Liver (tissue), 9 donors: Measurements from ENCODE around the gene GALE. TPM values are rescaled to one million over a fixed set of nuclear protein-coding genes. Genes with fewer than 3 reads are reported as not detected.
"Not testable (repeated sequence)": the region's sequence is repeated elsewhere in the genome, so short reads cannot be mapped to it uniquely, and the experiment has no call there.

Experiments
- DNase-seq: peaks from one replicate; pipeline ENCODE4 v3.0.0-alpha.2; 2017; ENCODE audit warnings: low spot score
- H3K27ac ChIP-seq, 2 donors: one replicate each; pipeline ENCODE4 v1.7.0; 2013; ENCODE audit warnings: inconsistent platforms in 2 of 2, low read length in 2 of 2, control low read depth in 1 of 2, low read depth in 1 of 2, mild to moderate bottlenecking in 1 of 2
- H3K27me3 ChIP-seq, 4 donors: one replicate each; pipeline versions ENCODE4 v1.6.1 to v1.7.0; 2013; ENCODE audit warnings: low read length in 3 of 4, inconsistent platforms in 1 of 4, mild to moderate bottlenecking in 1 of 4, moderate library complexity in 1 of 4; ENCODE audit not compliant: control insufficient read depth in 4 of 4, insufficient read depth in 4 of 4
- H3K36me3 ChIP-seq, 4 donors: one replicate each; pipeline versions ENCODE4 v1.6.1 to v1.7.0; 2013; ENCODE audit warnings: low read length in 3 of 4, mild to moderate bottlenecking in 3 of 4, low read depth in 1 of 4, moderate library complexity in 1 of 4; ENCODE audit not compliant: control insufficient read depth in 4 of 4, insufficient read depth in 3 of 4
- H3K4me1 ChIP-seq, 4 donors: one replicate each; pipeline versions ENCODE4 v1.6.1 to v1.7.0; 2013; ENCODE audit warnings: low read length in 3 of 4, mild to moderate bottlenecking in 3 of 4, moderate library complexity in 1 of 4; ENCODE audit not compliant: control insufficient read depth in 4 of 4, insufficient read depth in 4 of 4
- H3K4me3 ChIP-seq, 3 donors: one replicate each; pipeline versions ENCODE4 v1.6.1 to v1.7.0; 2013; ENCODE audit warnings: low read length in 3 of 3, control low read depth in 1 of 3, low read depth in 1 of 3, mild to moderate bottlenecking in 1 of 3
- H3K9ac ChIP-seq, 2 donors: one replicate each; pipeline ENCODE4 v1.7.0; 2013; ENCODE audit warnings: low read length in 2 of 2, mild to moderate bottlenecking in 2 of 2, moderate library complexity in 2 of 2, control low read depth in 1 of 2, low read depth in 1 of 2
- H3K9me3 ChIP-seq, 4 donors: one replicate each; pipeline versions ENCODE4 v1.6.1 to v1.7.0; 2013; ENCODE audit warnings: low read length in 3 of 4; ENCODE audit not compliant: control insufficient read depth in 4 of 4
- EGR1 ChIP-seq, 2 donors: IDR thresholded peaks; 2 replicates each; pipeline ENCODE4 v1.6.1; 2016 to 2018; ENCODE audit warnings: antibody characterized with exemption in 2 of 2, low read depth in 2 of 2
- FOXA1 ChIP-seq: IDR thresholded peaks from 2 replicates; pipeline ENCODE4 v1.6.1; 2016; ENCODE audit warnings: antibody characterized with exemption
- FOXA2 ChIP-seq: IDR thresholded peaks from 2 replicates; pipeline ENCODE4 v1.6.1; 2016; ENCODE audit warnings: antibody characterized with exemption
- GABPA ChIP-seq, 2 donors: IDR thresholded peaks in 1 of 2; conservative IDR thresholded peaks in 1 of 2; 2 replicates each; pipeline ENCODE4 v1.6.1; 2016; ENCODE audit warnings: antibody characterized with exemption in 2 of 2, mild to moderate bottlenecking in 1 of 2, moderate library complexity in 1 of 2
- HNF4A ChIP-seq, 2 donors: conservative IDR thresholded peaks; 2 replicates each; pipeline ENCODE4 v1.6.1; 2016; ENCODE audit warnings: antibody characterized with exemption in 2 of 2, mild to moderate bottlenecking in 2 of 2
- HNF4G ChIP-seq: IDR thresholded peaks from 2 replicates; pipeline ENCODE4 v1.6.1; 2016; ENCODE audit warnings: antibody characterized with exemption
- JUND ChIP-seq, 2 donors: IDR thresholded peaks; 2 replicates each; pipeline ENCODE4 v1.6.1; 2016; ENCODE audit warnings: antibody characterized with exemption in 2 of 2
- NR2F2 ChIP-seq: IDR thresholded peaks from 2 replicates; pipeline ENCODE4 v1.6.1; 2016; ENCODE audit warnings: antibody characterized with exemption
- RAD21 ChIP-seq, 2 donors: IDR thresholded peaks; 2 replicates each; pipeline ENCODE4 v1.6.1; 2016; ENCODE audit warnings: antibody characterized with exemption in 2 of 2, mild to moderate bottlenecking in 2 of 2
- RXRA ChIP-seq, 2 donors: IDR thresholded peaks; 2 replicates each; pipeline ENCODE4 v1.6.1; 2017 to 2018; ENCODE audit warnings: antibody characterized with exemption in 2 of 2, mild to moderate bottlenecking in 1 of 2
- SP1 ChIP-seq: IDR thresholded peaks from 2 replicates; pipeline ENCODE4 v1.6.1; 2018; ENCODE audit warnings: antibody characterized with exemption, mild to moderate bottlenecking
- TAF1 ChIP-seq: conservative IDR thresholded peaks from 2 replicates; pipeline ENCODE4 v1.6.1; 2016; ENCODE audit warnings: antibody characterized with exemption, mild to moderate bottlenecking
- YY1 ChIP-seq: IDR thresholded peaks from 2 replicates; pipeline ENCODE4 v1.6.1; 2016; ENCODE audit warnings: antibody characterized with exemption, mild to moderate bottlenecking
- WGBS: extraction: QIAGEN DNeasy Blood & Tissue Kit; methylation state at CpG from one replicate; pipeline ENCODE4 v1.1.7; 2013; 5-methylcytosine and 5-hydroxymethylcytosine counted together
- polyA plus RNA-seq, 2 donors: library from polyadenylated mRNA; stranded (reverse) in 1 of 2; unstranded in 1 of 2; fragments of 200-250 nt in 1 of 2; fragments of >200 nt in 1 of 2; fragmentation: Nextera tagmentation in 1 of 2; extraction: Ambion mirVana in 1 of 2; gene quantifications; one replicate each; pipeline versions ENCODE4 v1.2.1 to v1.2.3, GENCODE V29; 2013 to 2015
- total RNA-seq, 2 donors: library from RNA; depleted of rRNA; stranded (reverse); fragments of >200 nt; gene quantifications; one replicate each; pipeline ENCODE4 v1.2.3, GENCODE V29; 2014
- TF ChIP-seq, protein P1 (sequence below): IDR thresholded peaks from 2 replicates; pipeline ENCODE4 v1.6.1; 2016; ENCODE audit warnings: antibody characterized with exemption
- TF ChIP-seq, protein P2 (sequence below): IDR thresholded peaks from 2 replicates; pipeline ENCODE4 v1.6.1; 2016; ENCODE audit warnings: antibody characterized with exemption
- TF ChIP-seq, protein P3 (sequence below): IDR thresholded peaks from 2 replicates; pipeline ENCODE4 v1.6.1; 2016; ENCODE audit warnings: antibody characterized with exemption, mild to moderate bottlenecking
- TF ChIP-seq, protein P4 (sequence below): fragments of 150-350 bp; IDR thresholded peaks from 2 replicates; pipeline ENCODE4 v1.5.1; 2017; ENCODE audit warnings: improper control_type of control experiment, low read depth, low read length; ENCODE audit not compliant: missing input control
- TF ChIP-seq, protein P5 (sequence below): IDR thresholded peaks from 2 replicates; pipeline ENCODE4 v1.6.1; 2016; ENCODE audit warnings: antibody characterized with exemption
- donor health status: healthy.
- donor health status: healthy.
- donor health status: healthy.
- donor health status: healthy.
- donor health status: healthy.

Gene GALE
- total and polyA plus RNA-seq, 4 donors, result 22.9 to 43.4 (median 38.7) TPM

DNA sequence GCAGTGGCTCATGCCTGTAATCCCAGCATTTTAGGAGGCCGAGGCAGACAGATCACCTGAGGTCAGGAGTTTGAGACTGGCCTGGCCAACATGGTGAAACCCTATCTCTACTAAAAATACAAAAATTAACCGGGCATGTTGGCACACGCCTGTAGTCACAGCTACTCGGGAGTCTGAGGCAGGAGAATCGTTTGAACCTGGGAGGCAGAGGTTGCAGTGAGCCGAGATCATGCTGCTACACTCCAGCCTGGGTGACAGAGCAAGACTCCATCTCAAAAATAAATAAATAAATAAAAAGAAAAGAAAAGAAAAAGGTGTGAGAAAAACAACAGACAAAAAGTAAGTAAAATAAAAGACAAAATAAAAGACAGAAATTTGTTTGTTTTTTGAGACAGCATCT, 33.6 kb upstream of the GALE start:
- 76% methylated on average over 6 of the region's 6 CpGs for WGBS
- not testable (repeated sequence) for H3K27me3 ChIP-seq
- H3K4me1 ChIP-seq, result peaks cover 3 to 14% (median 8%) of the 10 kb centered on the region in 4 donors

DNA sequence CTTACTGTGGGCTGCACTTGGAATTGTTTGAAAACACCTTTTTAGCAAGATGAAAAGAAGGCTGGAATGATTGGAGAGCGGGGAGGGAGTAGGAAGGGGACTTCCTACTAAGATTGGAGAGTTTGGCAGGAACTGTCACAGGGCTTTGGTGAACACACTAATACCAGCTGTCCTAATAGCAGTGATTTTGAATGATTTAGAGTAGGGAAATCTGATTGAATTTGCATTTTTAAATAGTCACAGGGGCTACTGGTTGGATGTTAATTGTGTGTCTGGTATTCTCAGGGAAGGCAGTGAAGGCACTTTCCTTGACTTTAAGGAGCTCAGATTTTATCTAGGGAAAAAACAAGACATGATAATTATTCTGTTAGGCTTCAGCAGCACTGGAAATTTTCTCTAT, 27.2 kb upstream of the GALE start:
- TF ChIP-seq HNF4G (no peak), EGR1 (IDR thresholded peaks at IDR 0.05; ENCODE audit: low read depth in 2 of 2) (no peak), RAD21 (IDR thresholded peaks at IDR 0.05) (no peak), RXRA (IDR thresholded peaks at IDR 0.05) (no peak), FOXA2 (no peak), NR2F2 (no peak), YY1 (no peak), JUND (IDR thresholded peaks at IDR 0.05) (no peak), HNF4A (conservative IDR thresholded peaks at IDR 0.05) (no peak), SP1 (no peak), GABPA (IDR thresholded peaks at IDR 0.05 in 1 of 2, conservative IDR thresholded peaks at IDR 0.05 in 1 of 2) (no peak), FOXA1 (no peak), TAF1 (no peak)
- TF ChIP-seq, protein P1, sequence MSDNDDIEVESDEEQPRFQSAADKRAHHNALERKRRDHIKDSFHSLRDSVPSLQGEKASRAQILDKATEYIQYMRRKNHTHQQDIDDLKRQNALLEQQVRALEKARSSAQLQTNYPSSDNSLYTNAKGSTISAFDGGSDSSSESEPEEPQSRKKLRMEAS, result no peak
- TF ChIP-seq, protein P2, sequence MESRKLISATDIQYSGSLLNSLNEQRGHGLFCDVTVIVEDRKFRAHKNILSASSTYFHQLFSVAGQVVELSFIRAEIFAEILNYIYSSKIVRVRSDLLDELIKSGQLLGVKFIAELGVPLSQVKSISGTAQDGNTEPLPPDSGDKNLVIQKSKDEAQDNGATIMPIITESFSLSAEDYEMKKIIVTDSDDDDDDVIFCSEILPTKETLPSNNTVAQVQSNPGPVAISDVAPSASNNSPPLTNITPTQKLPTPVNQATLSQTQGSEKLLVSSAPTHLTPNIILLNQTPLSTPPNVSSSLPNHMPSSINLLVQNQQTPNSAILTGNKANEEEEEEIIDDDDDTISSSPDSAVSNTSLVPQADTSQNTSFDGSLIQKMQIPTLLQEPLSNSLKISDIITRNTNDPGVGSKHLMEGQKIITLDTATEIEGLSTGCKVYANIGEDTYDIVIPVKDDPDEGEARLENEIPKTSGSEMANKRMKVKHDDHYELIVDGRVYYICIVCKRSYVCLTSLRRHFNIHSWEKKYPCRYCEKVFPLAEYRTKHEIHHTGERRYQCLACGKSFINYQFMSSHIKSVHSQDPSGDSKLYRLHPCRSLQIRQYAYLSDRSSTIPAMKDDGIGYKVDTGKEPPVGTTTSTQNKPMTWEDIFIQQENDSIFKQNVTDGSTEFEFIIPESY, result no peak
- TF ChIP-seq, protein P3, sequence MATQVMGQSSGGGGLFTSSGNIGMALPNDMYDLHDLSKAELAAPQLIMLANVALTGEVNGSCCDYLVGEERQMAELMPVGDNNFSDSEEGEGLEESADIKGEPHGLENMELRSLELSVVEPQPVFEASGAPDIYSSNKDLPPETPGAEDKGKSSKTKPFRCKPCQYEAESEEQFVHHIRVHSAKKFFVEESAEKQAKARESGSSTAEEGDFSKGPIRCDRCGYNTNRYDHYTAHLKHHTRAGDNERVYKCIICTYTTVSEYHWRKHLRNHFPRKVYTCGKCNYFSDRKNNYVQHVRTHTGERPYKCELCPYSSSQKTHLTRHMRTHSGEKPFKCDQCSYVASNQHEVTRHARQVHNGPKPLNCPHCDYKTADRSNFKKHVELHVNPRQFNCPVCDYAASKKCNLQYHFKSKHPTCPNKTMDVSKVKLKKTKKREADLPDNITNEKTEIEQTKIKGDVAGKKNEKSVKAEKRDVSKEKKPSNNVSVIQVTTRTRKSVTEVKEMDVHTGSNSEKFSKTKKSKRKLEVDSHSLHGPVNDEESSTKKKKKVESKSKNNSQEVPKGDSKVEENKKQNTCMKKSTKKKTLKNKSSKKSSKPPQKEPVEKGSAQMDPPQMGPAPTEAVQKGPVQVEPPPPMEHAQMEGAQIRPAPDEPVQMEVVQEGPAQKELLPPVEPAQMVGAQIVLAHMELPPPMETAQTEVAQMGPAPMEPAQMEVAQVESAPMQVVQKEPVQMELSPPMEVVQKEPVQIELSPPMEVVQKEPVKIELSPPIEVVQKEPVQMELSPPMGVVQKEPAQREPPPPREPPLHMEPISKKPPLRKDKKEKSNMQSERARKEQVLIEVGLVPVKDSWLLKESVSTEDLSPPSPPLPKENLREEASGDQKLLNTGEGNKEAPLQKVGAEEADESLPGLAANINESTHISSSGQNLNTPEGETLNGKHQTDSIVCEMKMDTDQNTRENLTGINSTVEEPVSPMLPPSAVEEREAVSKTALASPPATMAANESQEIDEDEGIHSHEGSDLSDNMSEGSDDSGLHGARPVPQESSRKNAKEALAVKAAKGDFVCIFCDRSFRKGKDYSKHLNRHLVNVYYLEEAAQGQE, result no peak
- TF ChIP-seq, protein P4, sequence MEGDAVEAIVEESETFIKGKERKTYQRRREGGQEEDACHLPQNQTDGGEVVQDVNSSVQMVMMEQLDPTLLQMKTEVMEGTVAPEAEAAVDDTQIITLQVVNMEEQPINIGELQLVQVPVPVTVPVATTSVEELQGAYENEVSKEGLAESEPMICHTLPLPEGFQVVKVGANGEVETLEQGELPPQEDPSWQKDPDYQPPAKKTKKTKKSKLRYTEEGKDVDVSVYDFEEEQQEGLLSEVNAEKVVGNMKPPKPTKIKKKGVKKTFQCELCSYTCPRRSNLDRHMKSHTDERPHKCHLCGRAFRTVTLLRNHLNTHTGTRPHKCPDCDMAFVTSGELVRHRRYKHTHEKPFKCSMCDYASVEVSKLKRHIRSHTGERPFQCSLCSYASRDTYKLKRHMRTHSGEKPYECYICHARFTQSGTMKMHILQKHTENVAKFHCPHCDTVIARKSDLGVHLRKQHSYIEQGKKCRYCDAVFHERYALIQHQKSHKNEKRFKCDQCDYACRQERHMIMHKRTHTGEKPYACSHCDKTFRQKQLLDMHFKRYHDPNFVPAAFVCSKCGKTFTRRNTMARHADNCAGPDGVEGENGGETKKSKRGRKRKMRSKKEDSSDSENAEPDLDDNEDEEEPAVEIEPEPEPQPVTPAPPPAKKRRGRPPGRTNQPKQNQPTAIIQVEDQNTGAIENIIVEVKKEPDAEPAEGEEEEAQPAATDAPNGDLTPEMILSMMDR, result no peak
- TF ChIP-seq, protein P5, sequence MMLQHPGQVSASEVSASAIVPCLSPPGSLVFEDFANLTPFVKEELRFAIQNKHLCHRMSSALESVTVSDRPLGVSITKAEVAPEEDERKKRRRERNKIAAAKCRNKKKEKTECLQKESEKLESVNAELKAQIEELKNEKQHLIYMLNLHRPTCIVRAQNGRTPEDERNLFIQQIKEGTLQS, result no peak
- Histone ChIP-seq H3K4me1 (peaks cover 7 to 19% (median 15%) of the 10 kb centered on the region in 4 donors), H3K27me3 (no peaks in the 10 kb centered on the region), H3K27ac (no peak overlapping the region), H3K36me3 (no peaks in the 10 kb centered on the region), H3K9me3 (no peaks in the 10 kb centered on the region), H3K4me3 (no peak overlapping the region), H3K9ac (no peak overlapping the region)
- DNase-seq, result no peak
- 88% methylated on average over 1 of the region's 1 CpG for WGBS

More for the DNA sequence above, 33.6 kb upstream of the GALE start:
- DNase-seq, H3K4me3 ChIP-seq, H3K9me3 ChIP-seq, H3K36me3 ChIP-seq, H3K27ac ChIP-seq, H3K9ac ChIP-seq: not testable (repeated sequence)

DNA sequence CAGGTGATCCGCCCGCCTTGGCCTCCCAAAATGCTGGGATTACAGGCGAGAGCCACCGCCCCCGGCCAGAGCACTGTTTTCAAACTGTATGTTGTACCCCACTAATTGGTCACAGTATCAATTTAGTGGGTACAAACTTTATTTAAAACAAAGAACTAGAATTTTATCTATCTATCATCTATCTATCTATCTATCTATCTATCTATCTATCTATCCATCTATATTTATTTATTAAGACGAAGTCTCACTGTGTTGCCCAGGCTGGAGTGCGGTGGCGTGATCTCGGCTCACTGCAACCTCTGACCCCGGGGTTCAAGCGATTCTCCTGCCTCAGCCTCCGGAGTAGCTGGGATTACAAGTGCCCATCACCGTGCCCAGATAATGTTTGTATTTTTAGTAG, 26.0 kb upstream of the GALE start:
- H3K27ac ChIP-seq, H3K4me3 ChIP-seq, DNase-seq, H3K27me3 ChIP-seq, H3K36me3 ChIP-seq, H3K9ac ChIP-seq, H3K9me3 ChIP-seq: not testable (repeated sequence)
- peaks cover 7 to 19% (median 17%) of the 10 kb centered on the region in 4 donors for H3K4me1 ChIP-seq
- 76% methylated on average over 13 of the region's 13 CpGs for WGBS
